Endodermal cell (in vitro differentiated cells): ENCODE results near the gene MTMR3. TPM values are rescaled to one million over a fixed set of nuclear protein-coding genes. Genes with fewer than 3 reads are reported as not detected.

Experiments
- DNase-seq: peaks from one replicate; pipeline ENCODE4 v3.0.0-alpha.2; 2017
- H3K27ac ChIP-seq: 2 replicates; pipeline ENCODE4 v1.5.1; 2013; ENCODE audit warnings: mild to moderate bottlenecking, low read depth, low read length, moderate library complexity
- H3K27me3 ChIP-seq: 2 replicates; pipeline ENCODE4 v1.6.1; 2013; ENCODE audit warnings: mild to moderate bottlenecking, low read length, moderate library complexity; ENCODE audit not compliant: insufficient read depth, control insufficient read depth, poor library complexity, severe bottlenecking
- H3K36me3 ChIP-seq: 2 replicates; pipeline ENCODE4 v1.7.0; 2013; ENCODE audit warnings: mild to moderate bottlenecking, low read length, moderate library complexity; ENCODE audit not compliant: control insufficient read depth, insufficient read depth
- H3K4me1 ChIP-seq: one replicate; pipeline ENCODE4 v1.7.0; 2013; ENCODE audit warnings: low read length; ENCODE audit not compliant: control insufficient read depth, insufficient read depth
- H3K4me3 ChIP-seq: 2 replicates; pipeline ENCODE4 v1.5.1; 2013; ENCODE audit warnings: mild to moderate bottlenecking, low read length, moderate library complexity
- H3K9ac ChIP-seq: 2 replicates; pipeline ENCODE4 v1.6.1; 2013; ENCODE audit warnings: mild to moderate bottlenecking, low read length, moderate library complexity; ENCODE audit not compliant: poor library complexity, severe bottlenecking; ENCODE audit errors: extremely low read depth
- H3K9me3 ChIP-seq: 2 replicates; pipeline ENCODE4 v1.6.1; 2013; ENCODE audit warnings: mild to moderate bottlenecking, low read length, moderate library complexity; ENCODE audit not compliant: control insufficient read depth
- H3K27ac Mint-ChIP-seq: 2 replicates; pipeline ENCODE4 v1.8.0; 2020; ENCODE audit warnings: mixed read lengths
- H3K27me3 Mint-ChIP-seq: 2 replicates; pipeline ENCODE4 v1.8.0; 2021; ENCODE audit warnings: mild to moderate bottlenecking, mixed read lengths; ENCODE audit not compliant: insufficient read depth
- H3K36me3 Mint-ChIP-seq: 2 replicates; pipeline ENCODE4 v1.8.0; 2020; ENCODE audit warnings: low read depth, mixed read lengths
- H3K4me1 Mint-ChIP-seq: 2 replicates; pipeline ENCODE4 v1.8.0; 2020; ENCODE audit warnings: mixed read lengths
- H3K4me3 Mint-ChIP-seq: 2 replicates; pipeline ENCODE4 v1.8.0; 2020; ENCODE audit warnings: mild to moderate bottlenecking, moderate library complexity, mixed read lengths
- H3K9me3 Mint-ChIP-seq: 2 replicates; pipeline ENCODE4 v1.8.0; 2020; ENCODE audit warnings: mild to moderate bottlenecking, mixed read lengths
- CTCF ChIP-seq: fragments of 200-600 bp; sonication (generic); conservative IDR thresholded peaks from 2 replicates; pipeline ENCODE4 v1.5.0; 2021; ENCODE audit warnings: antibody characterized with exemption, mild to moderate bottlenecking
- WGBS, 2 experiments: methylation state at CpG; one replicate each; pipeline versions ENCODE4 v1.1.5 to v1.1.7; 2013; ENCODE audit warnings: missing lambda C conversion rate in 2 of 2, mixed read lengths in 1 of 2; ENCODE audit not compliant: insufficient coverage in 1 of 2, insufficient read length in 1 of 2; 5-methylcytosine and 5-hydroxymethylcytosine counted together
- total RNA-seq, 2 donors: library from RNA; stranded (reverse); fragmentation: NEBNext Ultra II Directional in 1 of 2; extraction: Animal tissue kit (Norgen Biotek cat#: 25700) in 1 of 2; gene quantifications; 2 replicates in 1 of 2; 3 replicates in 1 of 2; pipeline ENCODE4 v1.2.1, GENCODE V29; 2021

The MTMR3 gene
- total RNA-seq, 2 donors from 2014 or later = 30.9 to 41.3 TPM

DNA sequence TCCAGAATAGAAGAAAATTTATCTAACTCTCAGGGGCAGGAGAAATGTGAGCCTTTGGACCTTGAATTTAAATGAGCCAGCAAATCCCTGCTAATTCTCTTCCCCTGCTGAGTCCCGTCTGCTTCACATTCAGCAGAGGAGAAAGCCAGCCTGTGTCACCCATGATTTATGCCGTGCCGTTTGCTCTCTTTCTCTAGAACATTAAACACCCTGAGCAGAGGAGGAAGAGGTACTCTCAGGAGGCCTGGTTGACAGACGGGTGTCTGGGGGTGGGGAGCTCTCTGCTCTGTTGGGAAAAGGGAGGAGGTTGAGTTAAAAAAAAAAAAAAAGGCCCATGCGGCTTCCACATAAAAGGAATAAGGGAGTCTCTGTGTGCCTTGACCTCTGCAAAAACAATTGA is 11.3 kb upstream of the MTMR3 start:
- Mint-ChIP-seq H3K27me3 (peaks cover 3% of the 10 kb centered on the region), H3K4me1 (peaks cover 15% of the 10 kb centered on the region), H3K9me3 (no peaks in the 10 kb centered on the region), H3K27ac (peak overlapping the region; percentile 73), H3K4me3 (no peak overlapping the region), H3K36me3 (no peaks in the 10 kb centered on the region)
- peak overlapping the region; percentile 43 for H3K4me3 ChIP-seq
- H3K27me3 ChIP-seq = no peaks in the 10 kb centered on the region
- H3K9me3 ChIP-seq = no peaks in the 10 kb centered on the region
- H3K9ac ChIP-seq = no peak overlapping the region
- H3K27ac ChIP-seq = peak overlapping the region; percentile 64
- H3K36me3 ChIP-seq = no peaks in the 10 kb centered on the region
- no peak for TF ChIP-seq CTCF
- H3K4me1 ChIP-seq = no peaks in the 10 kb centered on the region
- WGBS, 2 experiments = 43% methylated on average over 5 of the region's 5 CpGs; no CpG with 5 or more reads in 1 of the 2 experiments
- peak; percentile 63 for DNase-seq

GRCh38 chr22:29872144-29872893 is 10.7 kb upstream of the MTMR3 start:
- 76 to 83% methylated on average over 2 to 3 of the region's 3 CpGs for WGBS, 2 experiments
- peak; percentile 75 for DNase-seq
- no peak for TF ChIP-seq CTCF
- Histone ChIP-seq H3K27ac (peak overlapping the region; percentile 64), H3K9ac (no peak overlapping the region), H3K36me3 (no peaks in the 10 kb centered on the region), H3K9me3 (no peaks in the 10 kb centered on the region), H3K4me3 (peak overlapping the region; percentile 43), H3K4me1 (no peaks in the 10 kb centered on the region), H3K27me3 (no peaks in the 10 kb centered on the region)
- no peaks in the 10 kb centered on the region for H3K36me3 Mint-ChIP-seq
- peaks cover 15% of the 10 kb centered on the region for H3K4me1 Mint-ChIP-seq
- no peak overlapping the region for H3K4me3 Mint-ChIP-seq
- peaks cover 3% of the 10 kb centered on the region for H3K27me3 Mint-ChIP-seq
- H3K27ac Mint-ChIP-seq = no peak overlapping the region
- H3K9me3 Mint-ChIP-seq = no peaks in the 10 kb centered on the region

DNA sequence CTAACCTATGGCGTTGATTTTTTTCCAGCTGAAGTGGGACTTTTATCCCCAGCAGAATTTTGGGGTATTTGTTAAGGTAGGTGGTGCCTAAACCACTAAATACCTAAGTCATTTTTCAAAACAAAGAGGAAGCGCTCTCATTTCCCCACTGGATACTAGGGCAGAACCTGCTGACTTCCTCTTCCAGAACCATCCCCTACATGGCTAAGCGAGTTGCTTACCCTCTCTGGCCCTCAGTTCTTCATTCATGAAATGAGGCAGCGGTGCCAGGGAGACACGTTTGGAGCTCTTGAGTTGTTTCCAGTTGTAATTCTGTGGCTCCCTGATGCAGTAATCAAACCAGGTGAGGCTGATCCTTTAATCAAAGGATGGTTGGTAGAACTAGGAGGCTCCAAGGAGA is 10.0 kb upstream of the MTMR3 start:
- no peaks in the 10 kb centered on the region for H3K36me3 Mint-ChIP-seq
- no peak overlapping the region for H3K27ac Mint-ChIP-seq
- no peak for TF ChIP-seq CTCF

More for the DNA sequence above, 10.0 kb upstream of the MTMR3 start:
- H3K27ac ChIP-seq = no peak overlapping the region
- no peaks in the 10 kb centered on the region for H3K4me1 ChIP-seq
- H3K27me3 ChIP-seq = no peaks in the 10 kb centered on the region
- no peak overlapping the region for H3K9ac ChIP-seq
- DNase-seq = no peak
- H3K4me3 Mint-ChIP-seq = no peak overlapping the region
- no peaks in the 10 kb centered on the region for H3K9me3 Mint-ChIP-seq
- H3K9me3 ChIP-seq = no peaks in the 10 kb centered on the region
- peaks cover 15% of the 10 kb centered on the region for H3K4me1 Mint-ChIP-seq
- no peak overlapping the region for H3K4me3 ChIP-seq
- no peaks in the 10 kb centered on the region for H3K36me3 ChIP-seq
- H3K27me3 Mint-ChIP-seq = peaks cover 3% of the 10 kb centered on the region
- 88 to 92% methylated on average over 4 to 5 of the region's 5 CpGs for WGBS, 2 experiments
